Ishikawa (cell line): ENCODE data around the gene TWNK.

Experiments used
- ZBTB7A ChIP-seq: IDR thresholded peaks from 2 replicates; pipeline ENCODE4 v1.6.1; 2012; ENCODE audit warnings: low read depth
- TF ChIP-seq, protein P1 (sequence below): IDR thresholded peaks from 2 replicates; pipeline ENCODE4 v1.6.1; 2012; ENCODE audit warnings: low read depth, mild to moderate bottlenecking

DNA sequence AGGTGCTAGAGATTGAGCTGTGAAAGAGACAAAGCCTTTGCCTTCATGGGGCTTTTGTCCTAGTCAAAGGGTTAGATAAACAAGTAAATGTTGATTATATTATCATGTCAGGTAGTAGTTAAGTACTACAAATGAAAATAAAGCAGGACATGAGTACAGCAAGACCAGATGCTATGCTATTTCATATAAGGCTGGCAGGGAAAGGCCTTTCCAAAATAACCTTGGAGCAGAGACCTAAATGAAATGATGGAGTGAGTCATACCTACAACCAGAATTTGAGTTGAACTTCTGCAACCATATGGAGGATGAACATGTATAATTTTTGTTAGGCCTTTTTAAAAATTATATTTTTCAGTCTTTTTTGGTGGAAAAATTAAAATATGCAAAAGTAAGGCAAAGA is 41.6 kb upstream of the TWNK start:
- TF ChIP-seq, protein P1, sequence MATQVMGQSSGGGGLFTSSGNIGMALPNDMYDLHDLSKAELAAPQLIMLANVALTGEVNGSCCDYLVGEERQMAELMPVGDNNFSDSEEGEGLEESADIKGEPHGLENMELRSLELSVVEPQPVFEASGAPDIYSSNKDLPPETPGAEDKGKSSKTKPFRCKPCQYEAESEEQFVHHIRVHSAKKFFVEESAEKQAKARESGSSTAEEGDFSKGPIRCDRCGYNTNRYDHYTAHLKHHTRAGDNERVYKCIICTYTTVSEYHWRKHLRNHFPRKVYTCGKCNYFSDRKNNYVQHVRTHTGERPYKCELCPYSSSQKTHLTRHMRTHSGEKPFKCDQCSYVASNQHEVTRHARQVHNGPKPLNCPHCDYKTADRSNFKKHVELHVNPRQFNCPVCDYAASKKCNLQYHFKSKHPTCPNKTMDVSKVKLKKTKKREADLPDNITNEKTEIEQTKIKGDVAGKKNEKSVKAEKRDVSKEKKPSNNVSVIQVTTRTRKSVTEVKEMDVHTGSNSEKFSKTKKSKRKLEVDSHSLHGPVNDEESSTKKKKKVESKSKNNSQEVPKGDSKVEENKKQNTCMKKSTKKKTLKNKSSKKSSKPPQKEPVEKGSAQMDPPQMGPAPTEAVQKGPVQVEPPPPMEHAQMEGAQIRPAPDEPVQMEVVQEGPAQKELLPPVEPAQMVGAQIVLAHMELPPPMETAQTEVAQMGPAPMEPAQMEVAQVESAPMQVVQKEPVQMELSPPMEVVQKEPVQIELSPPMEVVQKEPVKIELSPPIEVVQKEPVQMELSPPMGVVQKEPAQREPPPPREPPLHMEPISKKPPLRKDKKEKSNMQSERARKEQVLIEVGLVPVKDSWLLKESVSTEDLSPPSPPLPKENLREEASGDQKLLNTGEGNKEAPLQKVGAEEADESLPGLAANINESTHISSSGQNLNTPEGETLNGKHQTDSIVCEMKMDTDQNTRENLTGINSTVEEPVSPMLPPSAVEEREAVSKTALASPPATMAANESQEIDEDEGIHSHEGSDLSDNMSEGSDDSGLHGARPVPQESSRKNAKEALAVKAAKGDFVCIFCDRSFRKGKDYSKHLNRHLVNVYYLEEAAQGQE, result no peak
- TF ChIP-seq ZBTB7A, result no peak
